HG03521 (cell line): Measurements from ENCODE around the gene C2CD4D.
"Not testable (repeated sequence)": the region's sequence is repeated elsewhere in the genome, so short reads cannot be mapped to it uniquely, and the experiment has no call there.

Experiments used
- ATAC-seq: cut with Tn5 transposase; IDR thresholded peaks from one replicate; pipeline ENCODE4 v1.9.1; 2021; ENCODE audit warnings: mild to moderate bottlenecking, moderate library complexity; ENCODE audit not compliant: unreplicated experiment

C2CD4D gene

GRCh38 chr1:151839457-151840403 is at the start of gene C2CD4D:
Gene C2CD4D (minus strand): TSS chr1:151839820. CDS start chr1:151838989, 831 bp downstream.
- no peak for ATAC-seq

DNA sequence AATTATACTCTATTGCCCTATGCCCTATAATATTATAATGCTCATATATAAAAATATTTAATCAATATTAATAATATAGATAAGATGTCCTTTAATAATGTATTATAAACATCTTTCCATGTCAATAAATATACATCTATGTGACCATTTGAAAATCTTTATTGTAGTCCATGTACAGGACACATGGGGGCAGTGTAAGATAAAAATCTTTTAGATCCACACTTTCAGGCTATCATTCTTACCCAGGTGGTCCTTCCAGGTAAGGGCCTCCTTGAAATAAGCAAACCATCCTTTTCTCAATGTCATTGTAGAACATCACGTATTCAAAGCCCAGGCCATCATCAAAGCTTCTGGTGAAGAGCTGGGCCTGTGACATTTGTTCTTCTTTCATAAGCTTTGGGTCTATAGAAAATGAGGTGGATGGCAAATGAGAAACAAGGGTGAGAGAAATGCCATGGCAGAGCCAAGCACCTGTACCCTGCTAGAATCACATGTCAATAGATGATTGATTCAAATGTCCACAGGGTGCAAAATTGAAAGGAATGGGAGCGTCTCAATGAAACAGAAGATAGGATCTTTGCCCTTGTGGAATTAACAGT is 49.5 kb upstream of the C2CD4D start:
- no peak for ATAC-seq

DNA sequence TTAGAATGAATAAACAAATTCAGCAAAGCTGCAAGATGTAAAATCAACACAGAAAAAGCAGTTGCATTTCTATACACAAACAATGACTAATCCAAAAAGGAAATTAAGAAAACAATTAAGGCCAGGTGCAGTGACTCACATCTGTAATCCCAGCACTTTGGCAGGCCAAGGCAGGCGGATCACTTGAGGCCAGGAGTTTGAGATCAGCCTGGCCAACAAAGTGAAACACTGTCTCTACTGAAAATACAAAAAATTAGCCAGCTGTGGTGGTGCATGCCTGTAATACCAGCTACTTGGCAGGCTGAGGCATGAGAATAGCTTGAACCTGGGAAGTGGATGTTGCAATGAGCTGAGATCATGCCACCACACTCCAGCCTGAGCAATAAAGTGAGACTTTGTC is 47.4 kb upstream of the C2CD4D start:
- ATAC-seq, result no peak

DNA sequence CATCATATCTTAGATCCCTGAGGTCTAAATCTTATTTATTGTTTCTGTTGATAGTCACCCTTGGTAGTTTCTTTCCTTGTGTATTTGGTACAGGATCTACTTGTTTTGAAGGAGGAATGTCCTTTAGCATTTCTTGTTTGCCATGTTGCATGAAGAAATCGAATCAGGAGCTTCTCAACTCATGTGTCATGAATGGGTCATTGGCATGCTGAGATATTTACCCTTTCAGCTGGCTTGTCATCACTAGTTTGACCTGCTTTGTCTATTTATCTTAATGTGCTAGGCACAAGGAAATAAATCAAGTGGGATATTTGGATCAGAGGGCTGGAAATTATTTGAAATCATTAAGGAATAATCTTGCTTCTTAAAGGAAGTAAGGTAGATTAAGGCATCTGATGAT is 45.9 kb upstream of the C2CD4D start:
- no peak for ATAC-seq

DNA sequence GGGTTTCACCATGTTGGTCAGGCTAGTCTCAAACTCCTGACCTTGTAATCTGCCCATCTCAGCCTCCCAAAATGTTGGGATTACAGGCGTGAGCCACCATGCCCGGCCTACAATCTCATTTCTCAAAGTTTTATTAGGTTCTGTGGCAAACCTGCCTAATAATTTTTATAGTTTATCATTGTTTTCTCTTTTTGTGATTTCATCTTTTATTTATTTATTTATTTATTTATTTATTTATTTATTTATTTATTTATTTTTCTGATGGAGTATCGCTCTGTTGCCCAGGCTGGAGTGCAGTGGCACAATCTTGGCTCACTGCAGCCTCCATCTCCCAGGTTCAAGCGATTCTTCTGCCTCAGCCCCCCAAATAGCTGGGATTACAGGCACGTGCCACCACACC is 45.3 kb upstream of the C2CD4D start:
- ATAC-seq, result not testable (repeated sequence)

DNA sequence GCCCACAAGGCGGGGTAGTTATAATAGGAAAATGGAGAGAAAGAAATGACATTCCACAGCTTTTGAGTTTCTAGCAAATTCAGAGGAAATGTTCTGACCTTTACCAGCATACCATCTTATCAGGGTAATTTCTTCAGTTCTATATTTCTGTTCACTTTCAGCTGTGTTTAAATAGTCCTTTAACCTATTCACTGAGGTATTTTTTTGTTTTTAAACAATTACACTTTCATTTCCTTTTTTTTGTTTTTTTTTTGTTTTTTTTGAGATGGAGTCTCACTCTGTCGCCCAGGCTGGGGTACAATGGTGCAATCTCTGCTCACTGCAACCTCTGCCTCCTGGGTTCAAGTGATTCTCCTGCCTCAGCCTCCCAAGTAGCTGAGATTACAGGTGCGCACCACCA is 44.8 kb upstream of the C2CD4D start:
- ATAC-seq, result not testable (repeated sequence)

DNA sequence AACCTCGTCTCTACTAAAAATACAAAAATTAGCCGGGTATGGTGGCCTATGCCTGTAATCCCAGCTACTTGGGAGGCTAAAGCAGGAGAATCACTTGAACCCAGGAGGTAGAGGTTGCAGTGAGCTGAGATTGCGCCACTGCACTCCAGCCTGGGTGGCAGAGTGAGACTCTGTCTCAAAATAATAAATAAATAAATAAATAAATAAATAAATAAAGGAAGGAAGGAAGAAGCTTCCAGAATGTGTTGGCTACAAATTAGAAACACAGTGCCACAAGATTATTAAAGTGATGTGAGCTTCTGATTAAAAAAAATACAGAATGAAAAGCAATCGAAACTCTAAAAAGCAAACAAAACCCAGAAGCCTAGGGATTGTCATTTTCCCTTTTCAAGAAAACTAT is 44.3 kb upstream of the C2CD4D start:
- ATAC-seq, result not testable (repeated sequence)

- ATAC-seq, result not testable (repeated sequence)
Measured at GRCh38 chr1:151882918-151883317, 43.3 kb upstream of the C2CD4D start.

GRCh38 chr1:151882466-151882865 is 42.8 kb upstream of the C2CD4D start:
- no peak for ATAC-seq

DNA sequence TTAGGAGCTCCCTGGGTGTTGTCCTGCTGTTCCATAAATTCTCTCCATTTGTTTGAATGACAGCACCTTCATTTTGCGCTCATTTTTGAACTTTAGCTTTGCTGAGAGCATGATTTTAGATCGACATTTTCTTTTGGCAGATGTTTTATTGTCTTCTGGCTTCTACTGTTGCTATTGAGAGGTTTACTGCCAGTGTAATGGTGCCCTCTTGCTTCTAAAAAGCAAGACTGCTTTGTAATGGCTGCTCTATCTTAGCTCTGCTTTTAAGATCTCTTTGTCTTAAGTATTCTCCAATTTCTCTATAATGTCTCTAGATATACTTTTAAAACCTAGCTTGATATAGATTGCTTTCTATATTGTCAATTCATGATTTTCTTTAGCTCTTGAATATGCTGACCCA is 41.9 kb upstream of the C2CD4D start:
- no peak for ATAC-seq

DNA sequence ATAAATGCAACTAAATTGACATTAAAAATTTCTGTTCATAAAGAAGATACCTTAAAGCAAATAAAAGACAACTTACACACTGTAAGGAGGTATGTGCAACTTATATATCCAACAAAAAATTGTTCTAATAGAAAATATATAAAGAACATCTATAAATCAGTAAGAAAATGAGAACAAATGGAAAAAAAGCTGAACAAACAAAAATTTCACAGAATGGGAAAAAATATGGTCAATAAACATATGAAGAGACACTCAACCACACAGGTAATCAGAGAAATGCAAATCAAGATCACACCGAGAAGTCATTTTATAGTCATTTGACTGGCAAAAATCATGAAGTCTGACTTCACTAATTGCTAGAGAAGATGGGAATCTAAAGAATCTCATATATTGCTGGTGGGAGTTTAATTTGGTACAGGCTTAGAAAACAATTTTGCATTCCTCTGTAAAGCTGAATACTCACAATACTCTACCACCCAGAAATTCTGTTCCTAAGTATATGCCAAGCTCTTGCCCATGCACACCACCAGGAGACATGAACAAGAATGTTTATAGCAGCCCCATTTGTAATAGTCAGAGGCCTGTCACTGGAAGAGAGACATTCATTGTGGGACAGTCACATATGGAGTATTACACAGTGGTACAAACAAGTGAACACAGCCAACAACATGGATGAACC is 35.9 kb upstream of the C2CD4D start:
- ATAC-seq, result no peak

DNA sequence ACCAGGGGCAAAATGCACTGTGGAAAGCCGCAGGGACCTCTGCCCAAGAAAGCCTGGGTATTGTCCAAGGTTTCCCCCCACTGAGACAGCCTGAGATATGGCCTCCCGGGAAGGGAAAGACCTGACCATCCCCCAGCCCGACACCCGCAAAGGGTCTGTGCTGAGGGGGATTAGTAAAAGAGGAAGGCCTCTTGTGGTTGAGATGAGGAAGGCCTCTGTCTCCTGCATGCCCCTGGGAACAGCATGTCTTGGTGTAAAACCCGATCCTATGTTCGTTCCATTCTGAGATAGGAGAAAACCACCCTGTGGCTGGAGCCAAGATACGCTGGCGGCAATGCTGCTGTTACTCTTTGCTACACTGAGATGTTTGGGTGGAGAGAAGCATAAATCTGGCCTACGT is 33.2 kb upstream of the C2CD4D start:
- ATAC-seq, result not testable (repeated sequence)

- no peak for ATAC-seq
Measured at GRCh38 chr1:151871284-151872030, 31.8 kb upstream of the C2CD4D start.

GRCh38 chr1:151868486-151868885 is 28.9 kb upstream of the C2CD4D start:
- ATAC-seq, result no peak

GRCh38 chr1:151867765-151868411 is 28.3 kb upstream of the C2CD4D start:
- ATAC-seq, result no peak

DNA sequence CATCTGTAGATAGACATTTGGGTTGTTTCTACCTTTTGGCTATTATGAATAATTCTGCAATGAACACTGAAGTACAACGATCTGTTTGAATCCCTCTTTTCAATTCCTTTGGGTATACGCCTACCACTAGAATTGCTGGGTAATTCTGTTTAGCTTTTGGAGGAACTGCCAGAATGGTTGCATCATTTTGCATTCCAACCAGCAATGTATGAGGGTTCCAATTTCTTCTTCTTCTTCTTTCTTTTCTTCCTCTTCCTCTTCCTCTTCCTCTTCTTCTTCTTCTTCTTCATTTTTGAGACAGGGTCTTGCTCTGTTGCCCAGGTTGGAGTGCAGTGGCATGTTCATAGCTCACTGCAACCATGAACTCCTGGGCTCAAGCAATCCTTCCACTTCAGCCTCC is 27.7 kb upstream of the C2CD4D start:
- no peak for ATAC-seq

DNA sequence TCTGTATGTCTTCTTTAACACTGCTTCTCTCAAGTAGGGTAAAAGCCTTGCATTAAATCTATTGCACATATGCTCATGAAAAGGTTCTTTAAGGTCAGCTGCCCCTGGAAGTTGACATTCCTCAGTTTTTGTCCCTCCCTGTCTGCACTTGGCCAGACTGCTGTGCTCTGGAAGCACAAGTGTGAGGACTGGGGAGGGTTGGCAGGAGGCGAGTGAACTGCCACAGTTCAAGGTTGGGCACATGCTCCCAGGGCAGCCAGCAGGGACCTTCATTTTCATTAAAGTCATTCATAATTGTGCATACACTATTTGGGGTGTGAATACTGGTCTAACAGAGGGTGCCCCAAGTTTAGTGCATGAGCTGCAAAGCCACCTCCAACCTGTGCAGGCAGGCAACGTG is 24.8 kb upstream of the C2CD4D start:
- ATAC-seq, result no peak

- no peak for ATAC-seq
Measured at GRCh38 chr1:151862604-151863003, 23.0 kb upstream of the C2CD4D start.

DNA sequence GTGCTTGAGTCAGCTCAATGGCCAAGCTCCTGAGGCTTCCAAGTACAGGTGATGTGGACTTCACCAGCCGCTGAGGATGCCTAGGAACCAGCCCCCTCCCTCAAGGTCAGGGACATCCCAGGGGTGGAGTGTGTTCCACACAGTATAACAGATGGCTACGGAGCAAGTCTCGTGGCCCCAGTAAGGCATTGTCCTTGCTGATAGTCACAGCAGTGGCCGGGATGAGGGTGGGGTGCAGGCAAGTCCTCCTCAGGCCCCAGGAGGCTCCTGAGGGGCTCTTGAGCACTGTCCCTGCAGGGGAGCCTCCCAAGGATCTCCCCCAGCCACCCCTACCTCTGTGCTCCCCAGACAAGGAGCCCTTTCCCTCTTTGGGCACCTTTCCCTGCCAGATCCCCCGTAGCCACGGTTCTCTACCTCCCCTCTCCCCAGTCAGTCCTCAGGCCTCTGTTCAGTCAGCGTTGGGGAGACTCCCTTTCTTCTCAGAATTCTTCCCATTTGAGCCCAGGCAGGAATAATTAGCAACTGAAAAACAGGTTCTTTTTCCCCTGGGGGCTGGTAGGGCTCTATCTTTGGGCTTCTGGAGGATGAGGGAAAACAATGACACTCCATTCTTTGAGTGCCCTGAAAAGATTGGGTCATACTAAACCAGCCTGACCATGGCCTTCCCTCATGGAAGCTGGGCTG is 21.0 kb upstream of the C2CD4D start:
- ATAC-seq, result no peak

GRCh38 chr1:151859891-151860293 is 20.3 kb upstream of the C2CD4D start:
- ATAC-seq, result no peak
